ENCODE results near the gene ATP8B1.

ATP8B1 gene

GRCh38 chr18:57744211-57744694, 58.9 kb downstream of the ATP8B1 start:
- Histone ChIP-seq H3K79me2 (ENCODE audit: insufficient read depth, low read length) (no peaks in the 10 kb centered on the region), H3K9ac (ENCODE audit: low read depth, low read length, poor library complexity, severe bottlenecking) (no peak overlapping the region), H4K20me1 (ENCODE audit: insufficient read depth, low read length, poor library complexity, severe bottlenecking) (no peaks in the 10 kb centered on the region), H3K4me1 (ENCODE audit: insufficient read depth, low read length, poor library complexity, severe bottlenecking) (no peaks in the 10 kb centered on the region), H3F3A (ENCODE audit: low read depth) (no peaks in the 10 kb centered on the region), H2AFZ (ENCODE audit: low read length) (no peak overlapping the region), H3K27me3 (ENCODE audit: insufficient read depth, low read length, poor library complexity, severe bottlenecking) (no peaks in the 10 kb centered on the region), H3K36me3 (ENCODE audit: insufficient read depth, low read length) (no peaks in the 10 kb centered on the region), H3K4me3 (ENCODE audit: low read length, poor library complexity, severe bottlenecking) (no peak overlapping the region), H3K4me2 (ENCODE audit: low read depth, low read length, poor library complexity, severe bottlenecking) (no peak overlapping the region), H3K9me2 (replicated peaks; ENCODE audit: low read depth, low read length) (no peaks in the 10 kb centered on the region), H3K9me3 (ENCODE audit: insufficient read depth, low read depth, low read length) (no peaks in the 10 kb centered on the region)
- no peak for TF ChIP-seq EZH2phosphoT487 (IDR thresholded peaks at IDR 0.05; ENCODE audit: borderline replicate concordance)

GRCh38 chr18:57743008-57743407, 60.1 kb downstream of the ATP8B1 start:
- no peaks in the 10 kb centered on the region for H4K20me1 ChIP-seq (ENCODE audit: insufficient read depth, low read length, poor library complexity, severe bottlenecking)
- no peaks in the 10 kb centered on the region for H3K27me3 ChIP-seq (ENCODE audit: insufficient read depth, low read length, poor library complexity, severe bottlenecking)
- H3K4me2 ChIP-seq (ENCODE audit: low read depth, low read length, poor library complexity, severe bottlenecking) = no peak overlapping the region
- H2AFZ ChIP-seq (ENCODE audit: low read length) = no peak overlapping the region
- H3K9me3 ChIP-seq (ENCODE audit: insufficient read depth, low read depth, low read length) = no peaks in the 10 kb centered on the region
- no peaks in the 10 kb centered on the region for H3K9me2 ChIP-seq (replicated peaks; ENCODE audit: low read depth, low read length)
- no peaks in the 10 kb centered on the region for H3K36me3 ChIP-seq (ENCODE audit: insufficient read depth, low read length)
- no peak for TF ChIP-seq EZH2phosphoT487 (IDR thresholded peaks at IDR 0.05; ENCODE audit: borderline replicate concordance)
- TF ChIP-seq, protein P1, sequence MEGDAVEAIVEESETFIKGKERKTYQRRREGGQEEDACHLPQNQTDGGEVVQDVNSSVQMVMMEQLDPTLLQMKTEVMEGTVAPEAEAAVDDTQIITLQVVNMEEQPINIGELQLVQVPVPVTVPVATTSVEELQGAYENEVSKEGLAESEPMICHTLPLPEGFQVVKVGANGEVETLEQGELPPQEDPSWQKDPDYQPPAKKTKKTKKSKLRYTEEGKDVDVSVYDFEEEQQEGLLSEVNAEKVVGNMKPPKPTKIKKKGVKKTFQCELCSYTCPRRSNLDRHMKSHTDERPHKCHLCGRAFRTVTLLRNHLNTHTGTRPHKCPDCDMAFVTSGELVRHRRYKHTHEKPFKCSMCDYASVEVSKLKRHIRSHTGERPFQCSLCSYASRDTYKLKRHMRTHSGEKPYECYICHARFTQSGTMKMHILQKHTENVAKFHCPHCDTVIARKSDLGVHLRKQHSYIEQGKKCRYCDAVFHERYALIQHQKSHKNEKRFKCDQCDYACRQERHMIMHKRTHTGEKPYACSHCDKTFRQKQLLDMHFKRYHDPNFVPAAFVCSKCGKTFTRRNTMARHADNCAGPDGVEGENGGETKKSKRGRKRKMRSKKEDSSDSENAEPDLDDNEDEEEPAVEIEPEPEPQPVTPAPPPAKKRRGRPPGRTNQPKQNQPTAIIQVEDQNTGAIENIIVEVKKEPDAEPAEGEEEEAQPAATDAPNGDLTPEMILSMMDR (conservative IDR thresholded peaks at IDR 0.05; ENCODE audit: low read length) = no peak
- no peaks in the 10 kb centered on the region for H3K4me1 ChIP-seq (ENCODE audit: insufficient read depth, low read length, poor library complexity, severe bottlenecking)
- H3K79me2 ChIP-seq (ENCODE audit: insufficient read depth, low read length) = no peaks in the 10 kb centered on the region
- H3F3A ChIP-seq (ENCODE audit: low read depth) = no peaks in the 10 kb centered on the region
- no peak overlapping the region for H3K9ac ChIP-seq (ENCODE audit: low read depth, low read length, poor library complexity, severe bottlenecking)
- H3K4me3 ChIP-seq (ENCODE audit: low read length, poor library complexity, severe bottlenecking) = no peak overlapping the region

GRCh38 chr18:57741273-57741672, 61.8 kb downstream of the ATP8B1 start:
- H2AFZ ChIP-seq (ENCODE audit: low read length) = no peak overlapping the region
- no peaks in the 10 kb centered on the region for H3K79me2 ChIP-seq (ENCODE audit: insufficient read depth, low read length)

More at GRCh38 chr18:57741273-57741672, 61.8 kb downstream of the ATP8B1 start:
- H3F3A ChIP-seq (ENCODE audit: low read depth) = no peaks in the 10 kb centered on the region
- H3K9ac ChIP-seq (ENCODE audit: low read depth, low read length, poor library complexity, severe bottlenecking) = no peak overlapping the region
- no peak for TF ChIP-seq EZH2phosphoT487 (IDR thresholded peaks at IDR 0.05; ENCODE audit: borderline replicate concordance)
- TF ChIP-seq, protein P1 (conservative IDR thresholded peaks at IDR 0.05; ENCODE audit: low read length) = no peak
- no peaks in the 10 kb centered on the region for H3K9me2 ChIP-seq (replicated peaks; ENCODE audit: low read depth, low read length)
- H3K4me3 ChIP-seq (ENCODE audit: low read length, poor library complexity, severe bottlenecking) = no peak overlapping the region
- H3K36me3 ChIP-seq (ENCODE audit: insufficient read depth, low read length) = no peaks in the 10 kb centered on the region
- no peaks in the 10 kb centered on the region for H3K4me1 ChIP-seq (ENCODE audit: insufficient read depth, low read length, poor library complexity, severe bottlenecking)
- H3K9me3 ChIP-seq (ENCODE audit: insufficient read depth, low read depth, low read length) = no peaks in the 10 kb centered on the region
- H4K20me1 ChIP-seq (ENCODE audit: insufficient read depth, low read length, poor library complexity, severe bottlenecking) = no peaks in the 10 kb centered on the region
- H3K27me3 ChIP-seq (ENCODE audit: insufficient read depth, low read length, poor library complexity, severe bottlenecking) = no peaks in the 10 kb centered on the region
- no peak overlapping the region for H3K4me2 ChIP-seq (ENCODE audit: low read depth, low read length, poor library complexity, severe bottlenecking)

Measured in Loucy (cell line).